Transverse colon (tissue), 4 donors: Measurements from ENCODE around the gene RAMP3. TPM values are rescaled to one million over a fixed set of nuclear protein-coding genes. Genes with fewer than 3 reads are reported as not detected.

Source experiments
- DNase-seq: peaks from one replicate; pipeline ENCODE4 v3.0.0-alpha.2; 2019
- H3K27ac ChIP-seq, 4 donors: fragments of 200-600 bp; sonication (generic); 2 replicates each; pipeline ENCODE4 v1.5.1; 2016 to 2018; ENCODE audit warnings: inconsistent platforms in 4 of 4
- H3K27me3 ChIP-seq: fragments of 200-600 bp; sonication (generic); 2 replicates; pipeline ENCODE4 v1.5.1; 2017; ENCODE audit warnings: inconsistent platforms
- H3K36me3 ChIP-seq, 4 donors: fragments of 200-600 bp; sonication (generic); 2 replicates each; pipeline ENCODE4 v1.5.1; 2017 to 2019; ENCODE audit warnings: inconsistent platforms in 4 of 4
- H3K4me1 ChIP-seq, 4 donors: fragments of 200-600 bp; sonication (generic); 2 replicates each; pipeline ENCODE4 v1.5.1; 2017 to 2020; ENCODE audit warnings: inconsistent platforms in 4 of 4
- H3K4me3 ChIP-seq, 4 donors: fragments of 200-600 bp; sonication (generic); 1 replicate in 1 of 4; 2 replicates in 3 of 4; pipeline versions ENCODE4 v1.5.1 to v1.6.1; 2017 to 2019; ENCODE audit warnings: inconsistent platforms in 4 of 4
- H3K9me3 ChIP-seq, 2 donors: fragments of 200-600 bp; sonication (generic); 2 replicates each; pipeline ENCODE4 v1.5.1; 2017 to 2019; ENCODE audit warnings: inconsistent platforms in 2 of 2
- CTCF ChIP-seq, 5 experiments: fragments of 200-600 bp in 3 of 5; fragments of 450-650 bp in 2 of 5; sonication (generic) in 3 of 5; IDR thresholded peaks; 1 replicate in 2 of 5; 2 replicates in 3 of 5; pipeline ENCODE4 v1.5.1; 2016 to 2017; ENCODE audit warnings: antibody characterized with exemption in 5 of 5, inconsistent platforms in 3 of 5, mild to moderate bottlenecking in 2 of 5, moderate library complexity in 1 of 5
- EP300 ChIP-seq: sonication (generic); formaldehyde crosslinking; IDR thresholded peaks from one replicate; pipeline ENCODE4 v1.6.1; 2017; ENCODE audit warnings: antibody characterized with exemption, low read depth
- POLR2A ChIP-seq: fragments of 450-650 bp; IDR thresholded peaks from one replicate; pipeline ENCODE4 v1.6.1; 2016; ENCODE audit warnings: antibody characterized with exemption, mild to moderate bottlenecking, moderate library complexity
- POLR2AphosphoS5 ChIP-seq, 3 donors: sonication (generic); formaldehyde crosslinking; IDR thresholded peaks; one replicate each; pipeline ENCODE4 v1.6.1; 2016; ENCODE audit warnings: antibody characterized with exemption in 3 of 3
- WGBS, 2 donors: methylation state at CpG; one replicate each; pipeline ENCODE4 v1.1.5; 2018; ENCODE audit warnings: low coverage in 1 of 2; 5-methylcytosine and 5-hydroxymethylcytosine counted together
- in situ Hi-C, 4 donors: fragments of 200-750 bp; cut with MboI; loops; one replicate each; pipeline versions ENCODE4 v1.15.0 to v1.15.1; 2017; ENCODE audit warnings: low sequenced_read_pairs in 3 of 4, low pct_ligation_motif_present in 1 of 4, low pct_unique_long_range_greater_than_20kb in 1 of 4
- intact Hi-C: fragments of 100-400 bp; cut with DNase I; formaldehyde crosslinking; loops from one replicate; pipeline ENCODE4 v1.15.1; 2023; ENCODE audit warnings: low total_unique reads
- total RNA-seq, 4 donors: library from RNA; depleted of rRNA; stranded (reverse); fragments of >200 nt; gene quantifications; one replicate each; pipeline ENCODE4 v1.1.0, GENCODE V29; 2016

RAMP3 gene
- total RNA-seq, 4 donors from 2014 or later: 6.4 to 25.1 (median 15.2) TPM

DNA sequence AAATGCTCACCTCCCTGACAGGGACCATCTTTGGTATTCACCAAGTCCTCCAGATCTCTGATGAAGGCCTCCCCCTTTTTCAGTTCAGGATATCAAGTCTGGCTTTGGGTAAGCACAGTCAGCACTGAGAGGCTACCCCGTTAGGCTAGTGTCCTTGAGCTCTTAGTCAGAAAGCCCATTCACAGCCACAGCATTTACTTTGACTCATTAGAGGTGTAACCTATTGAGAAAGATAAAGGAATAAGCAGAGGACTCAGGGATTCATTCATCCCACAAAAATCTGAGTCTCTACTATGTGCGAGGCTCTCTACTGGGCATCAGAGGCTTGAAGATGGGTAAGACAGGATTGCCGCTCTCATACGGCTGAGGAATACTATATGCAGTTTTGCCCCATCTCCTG lies 14.0 kb upstream of the RAMP3 start:
- 90 to 100% methylated on average over 3 to 4 of the region's 4 CpGs for WGBS, 2 donors
- in situ Hi-C loops: loop anchor here in 1 of 4 donors (25.0 kb wide), 1 partner anchor 281 kb away; no protein-coding TSS in a partner anchor
- H3K27ac ChIP-seq: no peak overlapping the region
- TF ChIP-seq POLR2AphosphoS5 (IDR thresholded peaks at IDR 0.05) (no peak), CTCF (IDR thresholded peaks at IDR 0.05) (no peak), EP300 (no peak), POLR2A (no peak)
- no peak overlapping the region for H3K4me3 ChIP-seq
- DNase-seq: no peak
- H3K36me3 ChIP-seq: no peaks in the 10 kb centered on the region
- intact Hi-C loops: no loop called here
- peaks cover 3% of the 10 kb centered on the region for H3K27me3 ChIP-seq
- H3K9me3 ChIP-seq: no peaks in the 10 kb centered on the region
- H3K4me1 ChIP-seq: no peaks in the 10 kb centered on the region

DNA sequence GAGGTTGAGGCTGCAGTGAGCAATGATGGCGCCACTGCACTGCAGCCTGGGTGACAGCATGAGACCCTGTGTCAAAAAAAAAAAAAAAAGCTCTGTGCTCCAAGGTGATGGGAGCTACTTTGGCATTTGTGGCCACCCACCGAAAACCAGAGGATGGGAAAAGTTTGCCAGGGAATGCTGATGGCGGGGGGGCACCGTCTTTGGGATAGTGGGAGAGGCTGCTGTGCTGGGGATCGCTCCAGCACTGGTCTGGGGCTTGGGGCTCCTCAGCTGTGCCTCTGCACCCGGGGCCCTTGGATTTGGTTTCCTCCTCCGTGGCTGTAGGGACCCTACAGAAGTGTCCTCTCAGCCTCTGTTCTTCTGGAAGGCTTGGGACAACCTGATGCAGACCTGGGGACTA lies 11.7 kb upstream of the RAMP3 start:
- in situ Hi-C loops (loop anchor here in 1 of 4 donors (25.0 kb wide), 1 partner anchor 284 kb away; no protein-coding TSS in a partner anchor), intact Hi-C loops (no loop called here)
- Histone ChIP-seq H3K4me3 (no peak overlapping the region), H3K4me1 (no peaks in the 10 kb centered on the region), H3K9me3 (no peaks in the 10 kb centered on the region), H3K27ac (no peak overlapping the region), H3K27me3 (peaks cover 9% of the 10 kb centered on the region), H3K36me3 (no peaks in the 10 kb centered on the region)
- TF ChIP-seq CTCF (IDR thresholded peaks at IDR 0.05): no peak
- WGBS, 2 donors: 86 to 89% methylated on average over 1 to 6 of the region's 7 CpGs
- DNase-seq: no peak

DNA sequence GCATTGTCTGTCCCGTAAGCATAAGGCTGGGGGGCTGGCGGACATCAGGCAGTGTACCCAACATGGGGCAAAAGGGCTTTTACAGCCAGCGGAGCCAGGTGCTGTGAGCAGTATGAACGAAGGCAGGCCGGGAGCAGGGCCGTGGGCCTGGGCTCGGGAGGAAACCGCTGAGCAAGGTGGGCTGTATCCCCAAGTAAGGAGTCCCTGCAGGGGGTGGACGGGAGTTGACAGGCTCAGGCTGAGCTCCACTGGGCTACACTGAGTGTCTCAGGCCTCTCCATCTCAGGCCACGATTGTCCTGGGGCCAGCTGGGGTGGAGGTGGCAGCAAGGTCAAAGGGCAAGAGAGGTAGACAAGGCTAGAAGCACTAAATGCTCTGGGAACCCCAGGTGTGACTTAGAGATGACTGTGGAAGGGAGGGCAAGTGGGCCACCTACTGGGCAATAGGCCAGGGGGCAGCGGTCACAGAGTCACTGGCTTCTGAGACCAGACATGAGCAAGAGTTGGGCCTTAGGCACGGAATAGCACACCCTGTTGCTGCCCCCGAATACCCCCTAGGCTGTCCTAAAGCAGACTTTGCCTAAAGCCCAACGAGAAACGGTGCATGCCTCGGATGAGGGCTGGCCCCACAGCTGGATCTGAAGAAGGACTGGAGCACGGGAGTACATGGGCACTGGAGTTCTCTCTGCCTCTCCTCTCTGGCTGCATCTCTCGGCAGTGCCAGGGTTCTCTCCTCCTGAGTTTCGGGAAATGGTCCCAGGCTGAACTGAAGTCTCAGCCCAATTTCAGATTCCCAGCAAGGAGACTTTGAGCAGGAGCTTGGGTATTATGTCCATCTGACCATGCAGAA lies 10.8 kb upstream of the RAMP3 start:
- H3K27ac ChIP-seq: no peak overlapping the region
- 82 to 97% methylated on average over 8 to 19 of the region's 19 CpGs for WGBS, 2 donors
- no peaks in the 10 kb centered on the region for H3K36me3 ChIP-seq
- intact Hi-C loops: no loop called here
- no peak for TF ChIP-seq CTCF (IDR thresholded peaks at IDR 0.05)
- TF ChIP-seq POLR2AphosphoS5 (IDR thresholded peaks at IDR 0.05): no peak
- TF ChIP-seq POLR2A: no peak
- TF ChIP-seq EP300: no peak
- H3K4me3 ChIP-seq: no peak overlapping the region
- H3K27me3 ChIP-seq: peaks cover 9% of the 10 kb centered on the region
- H3K9me3 ChIP-seq: no peaks in the 10 kb centered on the region
- in situ Hi-C loops: loop anchor here in 1 of 4 donors (25.0 kb wide), 1 partner anchor 284 kb away; no protein-coding TSS in a partner anchor
- DNase-seq: no peak
- H3K4me1 ChIP-seq: no peaks in the 10 kb centered on the region

GRCh38 chr7:45147858-45148652 lies 9.5 kb upstream of the RAMP3 start:
- Histone ChIP-seq H3K27ac (no peak overlapping the region), H3K4me1 (peaks cover 0 to 4% (median under 1%) of the 10 kb centered on the region in 4 donors), H3K9me3 (no peaks in the 10 kb centered on the region), H3K36me3 (no peaks in the 10 kb centered on the region), H3K27me3 (peaks cover 9% of the 10 kb centered on the region), H3K4me3 (no peak overlapping the region)
- 44 to 68% methylated on average over 6 to 30 of the region's 32 CpGs for WGBS, 2 donors
- intact Hi-C loops (no loop called here), in situ Hi-C loops (loop anchor here in 1 of 4 donors (25.0 kb wide), 1 partner anchor 286 kb away; no protein-coding TSS in a partner anchor)
- TF ChIP-seq EP300: no peak
- TF ChIP-seq CTCF (IDR thresholded peaks at IDR 0.05): no peak
- TF ChIP-seq POLR2AphosphoS5 (IDR thresholded peaks at IDR 0.05): no peak
- no peak for TF ChIP-seq POLR2A
- no peak for DNase-seq
